Ascending aorta (tissue), 2 donors: ENCODE measurements around the gene MAN2A1. TPM values are rescaled to one million over a fixed set of nuclear protein-coding genes. Genes with fewer than 3 reads are reported as not detected.

Experiments used
- DNase-seq, 2 donors: peaks; one replicate each; pipeline ENCODE4 v3.0.0-alpha.2; 2019; ENCODE audit warnings: low spot score in 2 of 2
- H3K27ac ChIP-seq, 2 donors: fragments of 200-600 bp; sonication (generic); one replicate each; pipeline ENCODE4 v1.5.1; 2016 to 2017; ENCODE audit warnings: mild to moderate bottlenecking in 1 of 2
- H3K27me3 ChIP-seq: fragments of 200-600 bp; sonication (generic); one replicate; pipeline ENCODE4 v1.5.1; 2017
- H3K36me3 ChIP-seq, 2 donors: fragments of 200-600 bp; sonication (generic); one replicate each; pipeline ENCODE4 v1.5.1; 2016
- H3K4me1 ChIP-seq, 2 donors: fragments of 200-600 bp; sonication (generic); one replicate each; pipeline ENCODE4 v1.5.1; 2016 to 2017; ENCODE audit warnings: mild to moderate bottlenecking in 1 of 2
- H3K4me3 ChIP-seq, 2 donors: fragments of 200-600 bp; sonication (generic); one replicate each; pipeline ENCODE4 v1.5.1; 2016 to 2017; ENCODE audit warnings: mild to moderate bottlenecking in 1 of 2
- H3K9me3 ChIP-seq, 2 donors: fragments of 200-600 bp; sonication (generic); one replicate each; pipeline ENCODE4 v1.5.1; 2016
- intact Hi-C: fragments of 100-400 bp; cut with DNase I; formaldehyde crosslinking; loops from one replicate; pipeline ENCODE4 v1.15.1; 2023
- total RNA-seq: library from RNA; depleted of rRNA; stranded (reverse); fragments of >200 nt; gene quantifications from one replicate; pipeline ENCODE4 v1.1.0, GENCODE V29; 2016
- TF ChIP-seq, protein P1 (sequence below), 3 experiments: fragments of 200-600 bp in 2 of 3; fragments of 450-650 bp in 1 of 3; sonication (generic) in 2 of 3; IDR thresholded peaks; one replicate each; pipeline ENCODE4 v1.5.1; 2016 to 2019; ENCODE audit warnings: antibody characterized with exemption in 3 of 3, mild to moderate bottlenecking in 1 of 3, moderate library complexity in 1 of 3

The MAN2A1 gene
- total RNA-seq, 1 donor from 2014 or later = 37.0 TPM

DNA sequence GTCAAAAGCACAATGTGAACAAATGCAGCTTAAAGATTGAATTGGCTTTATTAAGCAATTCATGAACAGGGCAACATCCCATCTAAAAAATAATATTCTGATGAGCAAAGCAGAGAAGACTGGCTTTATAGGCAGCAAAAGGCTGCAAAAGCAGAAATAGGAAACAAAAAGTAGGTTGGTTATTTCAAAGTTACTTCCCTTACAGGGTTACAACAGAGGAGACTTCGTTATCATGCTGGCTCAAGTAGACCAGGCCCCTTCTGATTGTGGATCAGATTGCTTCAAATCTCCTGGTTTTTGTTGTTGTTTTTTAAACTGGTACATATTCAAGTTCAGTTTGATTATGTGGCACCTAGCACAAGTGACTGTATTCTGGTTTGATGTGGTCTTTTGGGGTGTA is 73.1 kb downstream of the MAN2A1 start:
- DNase-seq = no peak
- Histone ChIP-seq H3K36me3 (peaks cover 7 to 17% of the 10 kb centered on the region in 2 donors), H3K27me3 (no peaks in the 10 kb centered on the region), H3K4me1 (no peaks in the 10 kb centered on the region), H3K4me3 (no peak overlapping the region), H3K9me3 (peaks cover 0 to 10% of the 10 kb centered on the region in 2 donors), H3K27ac (no peak overlapping the region)
- intact Hi-C loops = no loop called here
- TF ChIP-seq, protein P1, sequence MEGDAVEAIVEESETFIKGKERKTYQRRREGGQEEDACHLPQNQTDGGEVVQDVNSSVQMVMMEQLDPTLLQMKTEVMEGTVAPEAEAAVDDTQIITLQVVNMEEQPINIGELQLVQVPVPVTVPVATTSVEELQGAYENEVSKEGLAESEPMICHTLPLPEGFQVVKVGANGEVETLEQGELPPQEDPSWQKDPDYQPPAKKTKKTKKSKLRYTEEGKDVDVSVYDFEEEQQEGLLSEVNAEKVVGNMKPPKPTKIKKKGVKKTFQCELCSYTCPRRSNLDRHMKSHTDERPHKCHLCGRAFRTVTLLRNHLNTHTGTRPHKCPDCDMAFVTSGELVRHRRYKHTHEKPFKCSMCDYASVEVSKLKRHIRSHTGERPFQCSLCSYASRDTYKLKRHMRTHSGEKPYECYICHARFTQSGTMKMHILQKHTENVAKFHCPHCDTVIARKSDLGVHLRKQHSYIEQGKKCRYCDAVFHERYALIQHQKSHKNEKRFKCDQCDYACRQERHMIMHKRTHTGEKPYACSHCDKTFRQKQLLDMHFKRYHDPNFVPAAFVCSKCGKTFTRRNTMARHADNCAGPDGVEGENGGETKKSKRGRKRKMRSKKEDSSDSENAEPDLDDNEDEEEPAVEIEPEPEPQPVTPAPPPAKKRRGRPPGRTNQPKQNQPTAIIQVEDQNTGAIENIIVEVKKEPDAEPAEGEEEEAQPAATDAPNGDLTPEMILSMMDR (IDR thresholded peaks at IDR 0.05) = no peak

- Histone ChIP-seq H3K36me3 (peaks cover 13 to 47% of the 10 kb centered on the region in 2 donors), H3K4me1 (no peaks in the 10 kb centered on the region), H3K27ac (no peak overlapping the region), H3K4me3 (no peak overlapping the region), H3K9me3 (no peaks in the 10 kb centered on the region), H3K27me3 (no peaks in the 10 kb centered on the region)
- intact Hi-C loops = no loop called here
- TF ChIP-seq, protein P1 (IDR thresholded peaks at IDR 0.05) = no peak
- DNase-seq = no peak
These were observed 77.7 kb downstream of the MAN2A1 start for GRCh38 chr5:109767184-109767995.

DNA sequence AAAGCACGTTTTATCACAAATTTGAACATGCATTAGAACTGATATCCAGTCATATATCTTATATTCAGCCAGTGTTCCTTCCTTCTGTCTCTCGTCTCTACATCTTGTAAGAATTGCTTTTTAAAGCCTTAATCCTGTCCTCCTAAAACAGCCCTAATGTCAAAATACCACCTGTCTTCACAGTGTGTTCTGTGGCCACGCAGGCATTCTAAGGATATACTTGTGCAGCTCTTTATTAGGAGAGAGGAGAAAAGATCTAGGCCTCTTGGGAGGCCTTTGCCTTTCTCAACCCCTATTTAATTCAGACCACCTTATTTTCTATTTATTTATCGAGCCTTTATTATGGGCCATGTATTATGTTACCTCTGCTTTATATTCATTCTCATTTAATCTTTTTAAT is 78.3 kb downstream of the MAN2A1 start:
- TF ChIP-seq, protein P1 (IDR thresholded peaks at IDR 0.05) = no peak
- Histone ChIP-seq H3K27me3 (no peaks in the 10 kb centered on the region), H3K27ac (no peak overlapping the region), H3K36me3 (peaks cover 8 to 47% of the 10 kb centered on the region in 2 donors), H3K9me3 (no peaks in the 10 kb centered on the region), H3K4me3 (no peak overlapping the region), H3K4me1 (no peaks in the 10 kb centered on the region)
- no peak for DNase-seq
- intact Hi-C loops = no loop called here

DNA sequence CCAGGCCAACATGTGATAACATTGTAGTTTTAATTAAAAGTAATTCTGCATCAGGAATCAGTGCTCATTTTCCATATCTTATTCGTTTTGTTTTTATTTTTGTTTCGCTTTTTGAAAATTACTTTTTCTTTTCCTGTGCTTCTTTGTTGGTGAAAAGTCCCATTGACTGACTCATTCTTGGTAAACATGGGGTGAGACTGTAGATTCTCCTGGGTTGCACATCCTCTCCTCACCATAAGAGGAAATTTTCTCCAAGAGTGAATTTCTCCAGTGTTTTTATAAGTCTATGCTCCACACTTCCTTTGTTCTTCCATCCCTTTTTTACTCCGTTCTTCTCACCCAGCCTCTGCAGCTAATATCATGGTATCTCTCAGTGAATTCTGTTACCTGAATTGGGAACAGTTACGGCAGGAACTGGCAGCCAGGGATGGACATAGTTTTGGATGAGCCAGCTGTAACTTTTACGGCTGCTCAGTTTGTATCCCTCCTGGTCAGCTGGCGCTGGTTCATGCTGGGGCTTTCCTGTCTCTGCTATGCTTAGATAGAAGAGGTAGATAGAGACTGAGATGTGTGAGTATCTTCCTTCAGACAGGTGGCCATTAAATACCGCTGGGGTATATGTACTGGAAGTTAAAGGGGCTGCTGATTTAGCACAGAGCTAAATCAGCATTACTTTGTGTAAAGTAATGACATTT is 80.0 kb downstream of the MAN2A1 start:
- Histone ChIP-seq H3K36me3 (peaks cover 6 to 45% of the 10 kb centered on the region in 2 donors), H3K9me3 (no peaks in the 10 kb centered on the region), H3K4me1 (no peaks in the 10 kb centered on the region), H3K27ac (no peak overlapping the region), H3K4me3 (no peak overlapping the region), H3K27me3 (no peaks in the 10 kb centered on the region)
- no peak for DNase-seq
- intact Hi-C loops = no loop called here
- TF ChIP-seq, protein P1 (IDR thresholded peaks at IDR 0.05) = no peak

- intact Hi-C loops = no loop called here
- no peak for DNase-seq
- TF ChIP-seq, protein P1 (IDR thresholded peaks at IDR 0.05) = no peak
- H3K27ac ChIP-seq = no peak overlapping the region
- H3K27me3 ChIP-seq = no peaks in the 10 kb centered on the region
- peaks cover 0 to 5% of the 10 kb centered on the region in 2 donors for H3K4me1 ChIP-seq
- H3K9me3 ChIP-seq = no peaks in the 10 kb centered on the region
- H3K36me3 ChIP-seq = peaks cover 4 to 33% of the 10 kb centered on the region in 2 donors
- no peak overlapping the region for H3K4me3 ChIP-seq
These were observed 85.4 kb downstream of the MAN2A1 start for GRCh38 chr5:109775130-109775529.
